Sigmoid colon (tissue), 4 donors: ENCODE results near the gene ALDOA.

Experiments
- CTCF ChIP-seq, 4 experiments: fragments of 450-650 bp in 3 of 4; fragments of 200-600 bp in 1 of 4; IDR thresholded peaks; one replicate each; pipeline ENCODE4 v1.5.1; 2016 to 2019; ENCODE audit warnings: antibody characterized with exemption in 4 of 4, mild to moderate bottlenecking in 3 of 4, moderate library complexity in 2 of 4
- EP300 ChIP-seq, 4 donors: sonication (generic); formaldehyde crosslinking; IDR thresholded peaks; one replicate each; pipeline ENCODE4 v1.6.1; 2017; ENCODE audit warnings: antibody characterized with exemption in 4 of 4
- POLR2A ChIP-seq, 2 donors: fragments of 450-650 bp; IDR thresholded peaks; one replicate each; pipeline ENCODE4 v1.6.1; 2016; ENCODE audit warnings: antibody characterized with exemption in 2 of 2, mild to moderate bottlenecking in 2 of 2, moderate library complexity in 2 of 2

DNA sequence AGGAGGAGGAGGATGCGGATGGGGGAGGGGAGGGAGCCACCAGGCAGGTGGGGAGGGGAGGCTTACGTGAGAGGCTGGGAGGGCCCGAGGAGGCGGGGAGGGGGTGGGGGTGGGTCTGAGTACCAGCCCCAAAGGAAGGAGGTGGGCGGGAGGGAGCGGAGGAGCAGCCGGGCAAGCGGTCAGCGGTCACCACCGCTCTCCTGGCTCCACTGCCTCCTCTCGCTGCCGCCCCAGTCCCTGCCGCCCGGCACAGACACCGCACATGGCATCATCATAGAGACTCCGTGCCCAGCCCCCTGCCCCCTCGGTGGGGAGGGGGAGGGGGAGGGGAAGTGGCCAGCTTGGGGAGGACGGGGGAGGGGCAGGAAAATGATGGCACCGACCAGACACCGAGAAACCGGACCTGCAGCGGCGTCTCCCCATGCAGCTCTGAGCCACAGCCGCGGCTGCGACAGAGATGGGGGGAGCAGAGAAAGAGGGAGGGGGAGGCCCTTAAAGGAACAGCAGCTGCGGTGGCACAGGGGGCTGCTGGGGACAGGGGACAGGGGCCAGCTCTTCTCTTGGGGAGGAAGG is 34.6 kb upstream of the ALDOA start, which contains the start of gene TLCD3B:
- TF ChIP-seq CTCF (IDR thresholded peaks at IDR 0.05) = no peak
- no peak for TF ChIP-seq EP300 (IDR thresholded peaks at IDR 0.05)
- no peak for TF ChIP-seq POLR2A (IDR thresholded peaks at IDR 0.05)
